ENCODE measurements around the gene CELA3B.
"Not testable (repeated sequence)": the region's sequence is repeated elsewhere in the genome, so short reads cannot be mapped to it uniquely, and the experiment has no call there.

CELA3B gene

GRCh38 chr1:21976703-21977239, at the start of gene CELA3B:
TSS of gene CELA3B (plus strand) at chr1:21977022. CDS start at chr1:21977040, 18 bp downstream.
- DNase-seq (ENCODE audit: low read depth in 2 of 3, low spot score in 2 of 3) = not testable (repeated sequence)

GRCh38 chr1:21927533-21928237, 49.1 kb upstream of the CELA3B start:
- DNase-seq (ENCODE audit: low read depth in 2 of 3, low spot score in 2 of 3) = no peak

- DNase-seq (ENCODE audit: low read depth in 2 of 3, low spot score in 2 of 3) = no peak
These were observed 46.7 kb upstream of the CELA3B start for GRCh38 chr1:21930080-21930571.

- DNase-seq (ENCODE audit: low read depth in 2 of 3, low spot score in 2 of 3) = no peak
These were observed 46.1 kb upstream of the CELA3B start for GRCh38 chr1:21930629-21931170.

- no peak for DNase-seq (ENCODE audit: low read depth in 2 of 3, low spot score in 2 of 3)
These were observed 45.4 kb upstream of the CELA3B start for GRCh38 chr1:21931171-21932093.

- no peak for DNase-seq (ENCODE audit: low read depth in 2 of 3, low spot score in 2 of 3)
These were observed 44.7 kb upstream of the CELA3B start for GRCh38 chr1:21932127-21932526.

GRCh38 chr1:21933397-21934248, 43.2 kb upstream of the CELA3B start:
- DNase-seq (ENCODE audit: low read depth in 2 of 3, low spot score in 2 of 3) = no peak

GRCh38 chr1:21935393-21935804, 41.4 kb upstream of the CELA3B start:
- no peak for DNase-seq (ENCODE audit: low read depth in 2 of 3, low spot score in 2 of 3)

- DNase-seq (ENCODE audit: low read depth in 2 of 3, low spot score in 2 of 3) = no peak
These were observed 40.9 kb upstream of the CELA3B start for GRCh38 chr1:21935891-21936365.

GRCh38 chr1:21936366-21937031, 40.3 kb upstream of the CELA3B start:
- DNase-seq (ENCODE audit: low read depth in 2 of 3, low spot score in 2 of 3) = no peak

- no peak for DNase-seq (ENCODE audit: low read depth in 2 of 3, low spot score in 2 of 3)
These were observed 39.8 kb upstream of the CELA3B start, which contains the start of gene HSPG2 for GRCh38 chr1:21937034-21937371. TSS of gene HSPG2 (minus strand) at chr1:21937310. CDS start at chr1:21937217, 93 bp downstream.

GRCh38 chr1:21937372-21938121, 39.3 kb upstream of the CELA3B start:
- DNase-seq (ENCODE audit: low read depth in 2 of 3, low spot score in 2 of 3) = peak; percentile 23 to 44 (median 35)

- DNase-seq (ENCODE audit: low read depth in 2 of 3, low spot score in 2 of 3) = no peak
These were observed 37.9 kb upstream of the CELA3B start for GRCh38 chr1:21938732-21939538.

- no peak for DNase-seq (ENCODE audit: low read depth in 2 of 3, low spot score in 2 of 3)
These were observed 37.0 kb upstream of the CELA3B start for GRCh38 chr1:21939650-21940374.

- DNase-seq (ENCODE audit: low read depth in 2 of 3, low spot score in 2 of 3) = no peak
These were observed 36.3 kb upstream of the CELA3B start for GRCh38 chr1:21940492-21940891.

- DNase-seq (ENCODE audit: low read depth in 2 of 3, low spot score in 2 of 3) = no peak
These were observed 35.5 kb upstream of the CELA3B start for GRCh38 chr1:21941370-21941769.

GRCh38 chr1:21942464-21942863, 34.4 kb upstream of the CELA3B start:
- no peak for DNase-seq (ENCODE audit: low read depth in 2 of 3, low spot score in 2 of 3)

All from activated CD8-positive, alpha-beta memory T cell treated with anti-CD3 and anti-CD28 coated beads for 48 hours (primary cell).